HL-60 (cell line): ENCODE data around the gene SERPINC1.

Experiments
- CTCF ChIP-seq: IDR thresholded peaks from one replicate; pipeline ENCODE4 v1.5.1; 2011; ENCODE audit warnings: low read length, control low read depth, inconsistent platforms; ENCODE audit not compliant: insufficient read depth
- POLR2AphosphoS5 ChIP-seq: IDR thresholded peaks from 2 replicates; pipeline ENCODE4 v1.6.1; 2012; ENCODE audit warnings: low read depth
- SPI1 ChIP-seq: IDR thresholded peaks from 2 replicates; pipeline ENCODE4 v1.6.1; 2012; ENCODE audit warnings: low read depth, mild to moderate bottlenecking, borderline replicate concordance

GRCh38 chr1:173865468-173866164, 51.5 kb downstream of the SERPINC1 start:
- TF ChIP-seq POLR2AphosphoS5 (no peak), CTCF (no peak), SPI1 (no peak)
